Adipose tissue (tissue), 3 donors: Measurements from ENCODE around the gene CT45A1. TPM values are rescaled to one million over a fixed set of nuclear protein-coding genes. Genes with fewer than 3 reads are reported as not detected.
"Not testable (repeated sequence)": the region's sequence is repeated elsewhere in the genome, so short reads cannot be mapped to it uniquely, and the experiment has no call there.

Source experiments
- H3K27ac ChIP-seq: one replicate; pipeline ENCODE4 v1.5.1; 2013; ENCODE audit warnings: low read depth, low read length
- WGBS, 3 donors: extraction: QIAGEN DNeasy Blood & Tissue Kit; methylation state at CpG; one replicate each; pipeline ENCODE4 v1.1.7; 2013; 5-methylcytosine and 5-hydroxymethylcytosine counted together
- polyA plus RNA-seq, 3 donors: library from polyadenylated mRNA; stranded (reverse); fragments of 200-250 nt; gene quantifications; one replicate each; pipeline ENCODE4 v1.2.3, GENCODE V29; 2013
- donor health status: healthy with polysubstance abuse.
- donor health status: Bipolar disorder and iron deficiency.
- donor health status: healthy.

Gene CT45A1
- not detected for polyA plus RNA-seq

- H3K27ac ChIP-seq, result not testable (repeated sequence)
- 75 to 87% (median 80%) methylated on average over 5 to 12 of the region's 15 CpGs for WGBS, 3 donors
Measured at GRCh38 chrX:135713183-135713689, at the start of gene CT45A1. CT45A1 (plus strand) TSS chrX:135713639; CDS start chrX:135718941, 5,302 bp downstream.

- H3K27ac ChIP-seq, result not testable (repeated sequence)
Measured at GRCh38 chrX:135672979-135673378, 40.5 kb upstream of the CT45A1 start.

- H3K27ac ChIP-seq, result no peak overlapping the region
- WGBS, 3 donors, result 41 to 45% (median 44%) methylated on average over 13 to 16 of the region's 16 CpGs
Measured at GRCh38 chrX:135688137-135688536, 25.3 kb upstream of the CT45A1 start.

GRCh38 chrX:135695471-135695870 is 18.0 kb upstream of the CT45A1 start:
- 58 to 82% (median 67%) methylated on average over 3 of the region's 3 CpGs for WGBS, 3 donors

GRCh38 chrX:135697601-135698000 is 15.8 kb upstream of the CT45A1 start:
- H3K27ac ChIP-seq, result no peak overlapping the region

More at GRCh38 chrX:135695471-135695870, 18.0 kb upstream of the CT45A1 start:
- H3K27ac ChIP-seq, result no peak overlapping the region

- no peak overlapping the region for H3K27ac ChIP-seq
Measured at GRCh38 chrX:135698924-135699323, 14.5 kb upstream of the CT45A1 start.

- H3K27ac ChIP-seq, result no peak overlapping the region
- WGBS, 3 donors, result 45 to 68% (median 61%) methylated on average over 12 of the region's 12 CpGs
Measured at GRCh38 chrX:135707880-135708279, 5.6 kb upstream of the CT45A1 start.

GRCh38 chrX:135713795-135714194 is 356 bp downstream of the CT45A1 start:
- 84 to 91% (median 86%) methylated on average over 17 to 20 of the region's 20 CpGs for WGBS, 3 donors
- no peak overlapping the region for H3K27ac ChIP-seq

GRCh38 chrX:135734666-135735065 is 21.2 kb downstream of the CT45A1 start:
- whole genome bisulfite sequencing, 3 donors, result 61 to 83% (median 72%) methylated on average over 5 of the region's 5 CpGs
- not testable (repeated sequence) for H3K27ac ChIP-seq

- WGBS, 3 donors, result 39 to 47% (median 41%) methylated on average over 4 of the region's 4 CpGs
- no peak overlapping the region for H3K27ac ChIP-seq
Measured at GRCh38 chrX:135737366-135738071, 24.1 kb downstream of the CT45A1 start.

- H3K27ac ChIP-seq, result no peak overlapping the region
- WGBS, 3 donors, result 50 to 54% (median 54%) methylated on average over 18 of the region's 18 CpGs
Measured at GRCh38 chrX:135740681-135741149, 27.3 kb downstream of the CT45A1 start.

- WGBS, 3 donors, result 86 to 90% (median 88%) methylated on average over 23 of the region's 23 CpGs
- no peak overlapping the region for H3K27ac ChIP-seq
Measured at GRCh38 chrX:135741192-135741715, 27.8 kb downstream of the CT45A1 start.

- H3K27ac ChIP-seq, result not testable (repeated sequence)
- 88 to 91% (median 89%) methylated on average over 3 to 4 of the region's 4 CpGs for WGBS, 3 donors
Measured at GRCh38 chrX:135744739-135745138, 31.3 kb downstream of the CT45A1 start.

- H3K27ac ChIP-seq, result not testable (repeated sequence)
- no CpG with 5 or more reads among the region's 17 CpGs for WGBS, 3 donors
Measured at GRCh38 chrX:135768091-135768490, 54.7 kb downstream of the CT45A1 start, which contains the start of gene CT45A3. CT45A3 (minus strand) TSS chrX:135768191; CDS start chrX:135764444, 3,747 bp downstream.

Other genes with a start within 250 kb of the CT45A1 start
- 1 to 10 TPM; 1.2 to 2.4 (median 2.3) TPM for gene INTS6L, start 193.0 kb upstream of the CT45A1 start, polyA plus RNA-seq
- gene CT45A3, start 54.6 kb downstream of the CT45A1 start, polyA plus RNA-seq, result not detected
- not detected for gene CT45A5, start 71.9 kb downstream of the CT45A1 start, polyA plus RNA-seq
- not detected for gene CT45A6, start 89.1 kb downstream of the CT45A1 start, polyA plus RNA-seq
- not detected for gene CT45A2, start 106.4 kb downstream of the CT45A1 start, polyA plus RNA-seq
- not detected for gene CT45A7, start 123.6 kb downstream of the CT45A1 start, polyA plus RNA-seq
- not detected for gene CT45A8, start 140.9 kb downstream of the CT45A1 start, polyA plus RNA-seq
- not detected for gene CT45A9, start 158.2 kb downstream of the CT45A1 start, polyA plus RNA-seq
- not detected for gene CT45A10, start 179.8 kb downstream of the CT45A1 start, polyA plus RNA-seq
- not detected for gene SAGE1, start 180.1 kb downstream of the CT45A1 start, polyA plus RNA-seq